Naive B cell (primary cell): ENCODE measurements around the gene TSHR. TPM values are rescaled to one million over a fixed set of nuclear protein-coding genes. Genes with fewer than 3 reads are reported as not detected.
"Not testable (repeated sequence)": the region's sequence is repeated elsewhere in the genome, so short reads cannot be mapped to it uniquely, and the experiment has no call there.

Experiments
- ATAC-seq, 2 donors: fragments of 150-1000 bp; cut with Tn5 transposase; 2 replicates each; pipeline ENCODE4 v1.10.0; 2021; ENCODE audit warnings: low read depth in 2 of 2, mild to moderate bottlenecking in 2 of 2, moderate library complexity in 2 of 2
- DNase-seq: peaks from one replicate; pipeline ENCODE4 v3.0.0; 2022
- H3K27ac Mint-ChIP-seq, 6 donors: one replicate each; pipeline ENCODE4 v1.8.0; 2020 to 2022; ENCODE audit warnings: mild to moderate bottlenecking in 6 of 6, mixed read lengths in 6 of 6, moderate library complexity in 5 of 6, inconsistent platforms in 2 of 6
- H3K27me3 Mint-ChIP-seq, 3 donors: one replicate each; pipeline ENCODE4 v1.8.0; 2021 to 2022; ENCODE audit warnings: mixed read lengths in 3 of 3, mild to moderate bottlenecking in 1 of 3
- H3K36me3 Mint-ChIP-seq, 2 donors: one replicate each; pipeline ENCODE4 v1.8.0; 2020 to 2022; ENCODE audit warnings: mixed read lengths in 2 of 2, inconsistent platforms in 1 of 2, mild to moderate bottlenecking in 1 of 2
- H3K4me1 Mint-ChIP-seq, 3 donors: one replicate each; pipeline ENCODE4 v1.8.0; 2020 to 2022; ENCODE audit warnings: mixed read lengths in 3 of 3, inconsistent platforms in 1 of 3, mild to moderate bottlenecking in 1 of 3, moderate library complexity in 1 of 3
- H3K4me3 Mint-ChIP-seq, 8 donors: one replicate each; pipeline ENCODE4 v1.8.0; 2020 to 2022; ENCODE audit warnings: mild to moderate bottlenecking in 8 of 8, mixed read lengths in 8 of 8, moderate library complexity in 8 of 8, inconsistent platforms in 2 of 8
- H3K9me3 Mint-ChIP-seq, 7 donors: one replicate each; pipeline ENCODE4 v1.8.0; 2020 to 2022; ENCODE audit warnings: mixed read lengths in 7 of 7, mild to moderate bottlenecking in 5 of 7, inconsistent platforms in 2 of 7, moderate library complexity in 1 of 7
- polyA plus RNA-seq, 6 donors: library from polyadenylated mRNA; unstranded; fragments of 300-500 nt; fragmentation: Illumina TruSeq; gene quantifications; one replicate each; pipeline ENCODE4 v1.2.3, GENCODE V29; 2021; ENCODE audit warnings: low read depth in 6 of 6

The TSHR gene
- polyA plus RNA-seq, 6 donors from 2014 or later: not detected

DNA sequence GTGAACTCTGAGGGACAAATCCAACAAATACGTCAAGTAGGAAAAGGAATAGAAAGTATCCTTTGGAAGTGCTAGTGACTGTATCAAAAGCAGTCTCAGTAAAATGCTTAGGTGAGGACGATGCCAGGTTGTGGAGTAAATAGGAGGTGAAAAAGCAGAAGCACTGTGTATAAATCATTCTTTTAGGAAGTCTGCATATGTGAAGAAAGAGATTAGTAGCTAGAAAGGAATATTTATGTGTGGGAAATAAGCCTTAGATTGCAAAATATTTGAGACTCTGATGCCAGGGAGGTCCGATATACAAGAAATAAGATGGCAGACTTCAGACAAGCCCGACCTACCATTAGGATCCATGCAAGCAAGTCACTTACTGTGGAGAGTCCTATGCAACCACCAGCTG lies 21.7 kb upstream of the TSHR start:
- H3K9me3 Mint-ChIP-seq: peaks cover 0 to 10% (median 3%) of the 10 kb centered on the region in 7 donors
- peaks cover 7 to 8% (median 8%) of the 10 kb centered on the region in 3 donors for H3K27me3 Mint-ChIP-seq
- DNase-seq (no peak), ATAC-seq (no peak)
- H3K27ac Mint-ChIP-seq: no peak overlapping the region
- peaks cover 20 to 25% (median 23%) of the 10 kb centered on the region in 3 donors for H3K4me1 Mint-ChIP-seq
- H3K4me3 Mint-ChIP-seq: no peak overlapping the region
- H3K36me3 Mint-ChIP-seq: peaks cover under 1 to 3% of the 10 kb centered on the region in 2 donors

DNA sequence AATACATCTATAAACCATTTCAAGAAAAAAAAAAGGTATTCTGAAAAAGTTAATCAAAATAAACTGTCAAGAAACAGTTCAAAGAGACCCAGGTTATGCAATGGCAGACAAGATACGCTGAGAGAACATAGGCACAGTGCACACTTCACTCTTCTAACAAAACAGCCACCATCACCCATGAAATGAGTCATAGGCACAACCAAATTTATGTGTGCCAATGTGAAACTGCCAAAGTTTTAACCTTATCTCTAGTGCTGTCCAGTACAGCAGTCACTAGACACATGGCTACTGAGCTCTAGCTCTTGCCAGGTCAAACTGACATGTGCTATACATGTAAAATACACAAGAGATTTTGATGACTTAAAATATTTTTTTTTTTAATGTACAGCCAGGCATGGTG lies 15.3 kb upstream of the TSHR start:
- ATAC-seq (no peak), DNase-seq (no peak)
- Mint-ChIP-seq H3K36me3 (no peaks in the 10 kb centered on the region), H3K4me3 (peak overlapping the region in 2 of 8 donors; percentile 72 to 94), H3K27me3 (peaks cover 0 to 8% (median 0%) of the 10 kb centered on the region in 3 donors), H3K27ac (no peak overlapping the region), H3K4me1 (peaks cover 20 to 23% (median 20%) of the 10 kb centered on the region in 3 donors), H3K9me3 (no peaks in the 10 kb centered on the region)

DNA sequence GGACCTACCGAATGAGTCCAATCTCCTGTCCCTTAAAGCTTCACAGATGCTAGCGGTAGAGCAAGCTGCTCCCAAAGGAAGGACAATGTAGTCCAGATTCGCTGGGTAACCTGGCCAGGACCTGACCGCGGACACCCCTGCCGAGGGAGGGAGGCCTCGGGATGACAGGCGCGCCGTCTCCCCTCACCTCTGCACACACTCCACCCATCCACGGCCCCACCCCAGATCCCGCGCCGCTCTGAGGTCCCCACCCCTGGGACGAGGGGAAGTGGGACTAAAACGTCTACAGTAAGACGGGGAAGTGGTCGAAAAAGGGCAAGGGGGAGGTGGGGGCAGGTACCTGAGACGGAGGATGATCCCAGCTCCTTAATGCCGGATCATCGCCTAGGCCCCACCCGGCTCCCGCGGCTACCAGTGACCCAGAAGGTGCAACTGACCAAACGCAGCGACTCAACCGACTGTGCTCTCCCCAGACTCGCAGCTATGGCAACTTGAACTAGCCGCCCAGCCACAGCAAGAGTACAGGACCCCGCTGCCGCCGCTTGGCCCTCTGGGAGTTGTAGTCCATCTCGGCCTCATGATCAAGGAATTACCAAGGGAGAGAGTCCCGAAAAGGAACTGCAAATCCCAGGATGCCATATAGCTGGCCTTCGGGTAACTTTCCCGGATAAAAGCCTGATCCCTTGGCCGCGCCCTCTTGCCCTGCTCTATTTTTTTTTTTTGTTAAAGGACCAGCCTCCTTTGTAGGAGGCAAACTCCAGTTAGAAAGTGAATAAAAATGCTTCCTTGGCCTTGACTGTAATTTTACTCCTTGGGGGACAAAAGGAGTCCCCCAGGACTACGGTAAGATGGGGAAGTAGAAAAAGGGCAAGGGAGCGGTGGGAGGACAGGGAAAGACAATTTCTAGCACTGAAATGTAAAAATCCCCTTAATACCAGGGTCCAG lies 13.9 kb upstream of the TSHR start, which contains the start of gene CEP128:
Gene CEP128, minus strand, starts transcription at position 498 of the 945 bp plus-strand sequence.
- DNase-seq: peak; percentile 53
- peaks cover 0 to 14% (median 4%) of the 10 kb centered on the region in 3 donors for H3K27me3 Mint-ChIP-seq
- no peaks in the 10 kb centered on the region for H3K9me3 Mint-ChIP-seq
- peaks cover 20 to 23% (median 20%) of the 10 kb centered on the region in 3 donors for H3K4me1 Mint-ChIP-seq
- peak within 1 kb of the TSS; percentile 52 to 91 (median 72) for H3K27ac Mint-ChIP-seq
- ATAC-seq: peak; percentile 91 to 92
- no peaks in the 10 kb centered on the region for H3K36me3 Mint-ChIP-seq
- H3K4me3 Mint-ChIP-seq: peak within 1 kb of the TSS; percentile 80 to 94 (median 92)

DNA sequence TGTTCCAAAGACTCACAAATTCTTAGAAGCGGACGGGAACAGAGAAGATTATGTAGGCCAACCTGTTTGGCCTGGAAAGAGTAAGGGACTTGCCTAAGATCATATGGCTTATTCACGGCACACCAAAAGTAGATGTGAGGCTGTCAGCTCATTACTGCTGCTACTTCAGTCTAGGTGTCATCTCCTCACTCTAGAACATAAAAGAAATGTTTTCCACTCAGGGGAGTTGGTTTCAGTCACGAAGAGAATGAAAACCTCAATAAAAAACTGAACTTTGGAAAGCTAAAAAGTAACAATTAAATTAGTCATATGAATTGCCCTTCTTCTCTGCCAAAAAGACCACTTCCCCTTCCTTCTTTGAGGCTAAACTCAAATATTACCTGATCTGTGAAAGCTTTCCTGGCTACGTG lies 13.2 kb upstream of the TSHR start:
- Mint-ChIP-seq H3K27ac (peak overlapping the region in 4 of 6 donors; percentile 2 to 91 (median 58)), H3K27me3 (peaks cover 0 to 21% (median 5%) of the 10 kb centered on the region in 3 donors), H3K9me3 (no peaks in the 10 kb centered on the region), H3K4me3 (peak overlapping the region; percentile 80 to 94 (median 92)), H3K36me3 (no peaks in the 10 kb centered on the region), H3K4me1 (peaks cover 20 to 23% (median 20%) of the 10 kb centered on the region in 3 donors)
- DNase-seq: no peak
- peak; percentile 19 to 29 for ATAC-seq

DNA sequence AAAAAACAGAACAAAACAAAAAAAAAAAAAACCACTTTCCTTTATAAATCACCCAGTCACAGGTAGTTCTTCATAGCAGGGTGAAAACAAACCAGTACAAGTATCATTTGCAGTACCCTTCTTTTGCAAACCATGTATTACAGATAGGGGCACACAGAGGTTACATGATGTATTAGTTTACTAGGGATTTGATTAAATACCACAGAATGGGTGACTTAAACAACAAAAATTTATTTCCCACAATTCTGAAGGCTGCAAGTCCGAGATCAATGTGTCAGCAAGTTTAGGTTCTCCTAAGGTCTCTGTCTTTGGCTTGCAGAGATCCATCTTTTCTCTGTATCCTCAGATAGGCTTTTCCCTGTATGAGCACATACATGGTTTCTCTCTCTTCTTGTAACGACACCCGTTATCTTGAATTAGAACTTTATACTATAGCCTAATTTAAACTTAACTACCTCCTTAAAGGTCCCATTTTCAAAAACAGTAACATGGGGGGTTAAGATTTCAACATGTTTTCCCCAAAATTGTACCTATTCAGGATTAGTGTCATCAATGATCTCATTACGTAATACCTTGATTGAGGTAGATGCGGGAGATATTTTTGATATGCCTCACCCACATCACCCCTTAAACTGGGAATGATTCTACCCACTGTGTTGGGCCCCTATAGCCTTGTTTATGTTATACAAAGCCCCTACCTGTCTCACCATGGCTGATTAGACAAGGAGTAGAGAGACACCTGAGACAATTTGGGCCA lies 10.4 kb upstream of the TSHR start:
- Mint-ChIP-seq H3K9me3 (no peaks in the 10 kb centered on the region), H3K4me3 (no peak overlapping the region), H3K36me3 (no peaks in the 10 kb centered on the region)

DNA sequence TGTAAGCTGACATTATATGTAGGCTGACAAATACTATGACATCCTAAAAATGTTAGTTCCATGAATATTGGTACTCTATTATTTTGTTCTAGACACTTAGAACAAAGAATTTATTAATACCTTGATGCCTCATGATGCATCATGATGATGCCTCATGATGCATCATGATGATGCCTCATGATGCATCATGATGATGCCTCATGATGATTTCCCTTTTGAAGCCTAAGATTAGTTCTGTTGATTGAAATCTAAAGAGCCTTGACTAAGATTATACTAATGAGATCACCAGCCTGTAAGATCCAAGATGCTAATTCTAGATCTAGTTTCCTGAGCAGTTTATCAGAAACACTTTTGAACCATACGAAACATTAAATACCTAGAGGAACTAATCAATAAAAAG lies 9.2 kb upstream of the TSHR start:
- Mint-ChIP-seq H3K9me3 (no peaks in the 10 kb centered on the region), H3K36me3 (no peaks in the 10 kb centered on the region), H3K27me3 (peaks cover 0 to 39% (median 29%) of the 10 kb centered on the region in 3 donors), H3K4me3 (no peak overlapping the region), H3K4me1 (peaks cover 15 to 18% (median 16%) of the 10 kb centered on the region in 3 donors), H3K27ac (no peak overlapping the region)
- no peak for DNase-seq
- ATAC-seq: no peak

More for the DNA sequence above, 10.4 kb upstream of the TSHR start:
- ATAC-seq (no peak), DNase-seq (no peak)
- Mint-ChIP-seq H3K27ac (no peak overlapping the region), H3K4me1 (peaks cover 20 to 23% (median 20%) of the 10 kb centered on the region in 3 donors), H3K27me3 (peaks cover 0 to 39% (median 21%) of the 10 kb centered on the region in 3 donors)

DNA sequence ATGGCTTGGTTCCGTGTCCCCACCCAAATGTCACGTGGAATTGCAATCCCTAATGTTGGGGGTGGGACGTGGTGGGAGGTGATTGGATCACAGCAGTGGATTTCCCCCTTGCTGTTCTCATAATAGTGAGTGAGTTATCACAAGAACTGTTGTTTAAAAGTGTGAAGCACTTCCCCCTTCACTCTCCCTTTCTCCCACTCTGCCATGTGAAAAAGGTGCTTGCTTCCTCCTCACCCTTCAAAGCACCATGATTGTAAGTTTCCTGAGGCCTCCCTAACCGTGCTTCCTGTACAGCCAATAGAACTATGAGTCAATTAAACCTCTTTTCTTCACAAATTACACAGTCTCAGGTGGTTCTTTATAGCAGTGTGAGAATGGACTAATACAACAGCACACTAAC lies 8.6 kb upstream of the TSHR start:
- Mint-ChIP-seq H3K4me1 (peaks cover 10 to 12% (median 11%) of the 10 kb centered on the region in 3 donors), H3K4me3 (no peak overlapping the region), H3K27me3 (peaks cover 0 to 45% (median 34%) of the 10 kb centered on the region in 3 donors), H3K36me3 (no peaks in the 10 kb centered on the region), H3K27ac (no peak overlapping the region), H3K9me3 (no peaks in the 10 kb centered on the region)
- DNase-seq (no peak), ATAC-seq (no peak)

DNA sequence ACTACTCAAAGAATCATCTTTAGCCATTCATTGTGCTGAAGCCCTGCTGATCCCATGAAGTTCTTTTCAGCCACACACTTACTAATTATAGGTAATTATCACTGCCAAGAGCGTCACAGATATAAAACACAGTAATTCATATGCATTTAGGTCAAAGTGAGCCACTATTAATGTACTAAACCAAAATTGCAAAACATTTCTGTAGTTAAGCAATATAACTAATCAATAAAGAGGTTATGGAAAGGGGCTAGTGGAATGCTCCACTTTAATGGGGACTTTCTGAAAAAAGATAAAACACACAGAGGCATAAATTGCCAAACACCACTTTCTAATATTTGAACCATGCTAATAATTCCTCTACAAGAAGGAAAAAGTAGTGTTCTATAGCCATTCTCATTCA lies 7.1 kb upstream of the TSHR start:
- Mint-ChIP-seq H3K4me1 (no peaks in the 10 kb centered on the region), H3K36me3 (no peaks in the 10 kb centered on the region), H3K27ac (no peak overlapping the region), H3K27me3 (peaks cover 0 to 47% (median 34%) of the 10 kb centered on the region in 3 donors), H3K4me3 (no peak overlapping the region), H3K9me3 (no peaks in the 10 kb centered on the region)
- no peak for DNase-seq
- ATAC-seq: no peak

DNA sequence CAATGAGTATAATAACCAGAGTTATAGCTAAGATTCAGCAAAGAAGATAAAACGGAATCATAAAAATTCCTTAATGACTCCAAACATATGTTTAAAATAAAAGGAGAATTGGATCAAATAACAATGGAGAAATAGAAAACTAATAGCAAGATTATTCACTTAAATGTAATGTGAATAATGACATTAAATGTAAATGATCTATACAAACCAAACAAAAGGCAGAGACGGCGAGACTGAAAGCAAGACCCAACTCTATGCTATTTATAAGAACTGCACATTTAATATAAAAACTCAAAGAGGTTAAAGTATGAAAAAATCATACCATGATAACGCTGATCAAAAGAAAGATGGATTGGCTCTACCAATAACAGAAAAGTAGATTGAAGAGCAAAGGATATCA lies 3.9 kb upstream of the TSHR start:
- Mint-ChIP-seq H3K36me3 (no peaks in the 10 kb centered on the region), H3K27me3 (peaks cover 0 to 36% (median 33%) of the 10 kb centered on the region in 3 donors), H3K4me3 (no peak overlapping the region), H3K4me1 (peaks cover 6 to 8% (median 6%) of the 10 kb centered on the region in 3 donors), H3K9me3 (no peaks in the 10 kb centered on the region), H3K27ac (no peak overlapping the region)
- ATAC-seq (no peak), DNase-seq (no peak)

DNA sequence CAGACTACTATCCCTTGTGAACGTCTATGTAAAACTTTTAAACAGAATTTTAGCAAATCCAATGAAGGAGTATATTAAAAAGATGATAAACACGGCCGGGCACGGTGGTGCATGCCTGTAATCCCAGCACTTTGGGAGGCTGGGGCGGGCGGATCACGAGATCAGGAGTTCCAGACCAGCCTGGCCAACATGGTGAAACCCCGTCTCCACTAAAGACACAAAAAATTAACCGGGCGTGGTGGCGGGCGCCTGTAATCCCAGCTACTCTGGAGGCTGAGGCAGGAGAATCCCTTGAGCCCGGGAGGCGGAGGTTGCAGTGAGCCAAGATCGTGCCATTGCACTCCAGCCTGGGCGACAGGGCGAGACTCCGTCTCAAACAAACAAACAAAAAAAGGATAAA lies 2.2 kb upstream of the TSHR start:
- not testable (repeated sequence) for H3K4me3 Mint-ChIP-seq, H3K27ac Mint-ChIP-seq, H3K36me3 Mint-ChIP-seq, ATAC-seq, H3K9me3 Mint-ChIP-seq, DNase-seq
- peaks cover 0 to 28% (median 18%) of the 10 kb centered on the region in 3 donors for H3K27me3 Mint-ChIP-seq
- peaks cover 17 to 21% (median 19%) of the 10 kb centered on the region in 3 donors for H3K4me1 Mint-ChIP-seq

DNA sequence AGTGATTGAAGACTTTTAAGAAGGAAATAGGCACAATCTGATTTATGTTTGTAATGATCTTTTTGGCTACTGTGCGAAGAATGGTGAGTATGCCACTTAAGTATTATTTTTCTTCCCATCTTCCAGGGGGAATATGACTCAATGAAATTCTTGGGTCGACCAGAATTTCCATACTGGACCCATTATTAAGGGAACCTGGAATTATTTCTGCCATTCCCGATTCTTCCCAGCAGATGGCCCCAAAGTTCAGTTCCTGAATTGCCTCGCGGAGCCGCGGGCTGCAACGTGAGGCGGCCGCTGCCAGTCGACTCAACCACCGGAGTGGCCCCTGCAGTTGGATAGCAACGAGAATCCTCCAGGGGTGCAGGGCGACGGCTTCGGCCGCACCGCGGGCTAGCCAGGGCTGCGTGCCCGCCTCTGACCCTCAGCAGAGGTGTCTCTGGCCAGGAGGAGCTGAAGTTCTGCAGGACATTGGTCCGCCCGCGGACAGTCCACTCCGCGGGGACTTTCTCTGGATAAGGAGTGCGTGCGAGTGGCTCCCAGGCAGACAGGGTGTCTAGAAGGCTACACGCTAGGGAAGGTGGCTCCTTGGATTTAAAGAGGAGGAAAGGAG lies 628 bp upstream of the TSHR start:
- H3K4me3 Mint-ChIP-seq: peak overlapping the region; percentile 65 to 94 (median 91)
- DNase-seq (peak; percentile 65), ATAC-seq (peak; percentile 20 to 44)
- H3K36me3 Mint-ChIP-seq: no peaks in the 10 kb centered on the region
- H3K27me3 Mint-ChIP-seq: peaks cover 0 to 21% (median 8%) of the 10 kb centered on the region in 3 donors
- H3K9me3 Mint-ChIP-seq: no peaks in the 10 kb centered on the region
- H3K27ac Mint-ChIP-seq: peak overlapping the region in 3 of 6 donors; percentile 38 to 83 (median 63)
- peaks cover 28 to 35% (median 34%) of the 10 kb centered on the region in 3 donors for H3K4me1 Mint-ChIP-seq

DNA sequence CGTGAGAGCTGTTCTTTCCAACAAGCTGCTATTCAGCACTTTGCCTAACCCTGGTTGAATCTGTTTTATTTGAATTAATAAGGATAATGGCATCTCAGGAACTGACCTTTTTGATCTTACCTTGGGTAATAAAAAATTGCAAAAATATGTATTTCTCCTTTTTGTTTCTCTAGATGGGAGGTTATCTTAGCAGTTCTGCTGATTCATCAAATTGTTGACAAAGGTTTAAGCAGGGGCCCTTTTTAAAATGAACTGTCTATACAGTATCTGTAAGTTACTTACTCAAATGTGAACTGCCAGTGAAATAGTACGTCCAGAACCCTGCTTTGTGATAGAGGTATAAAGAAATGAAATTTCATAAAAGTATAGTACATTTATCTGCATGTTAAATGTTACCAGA lies 681 bp downstream of the TSHR start:
- no peak for ATAC-seq
- H3K27me3 Mint-ChIP-seq: peaks cover 0 to 12% (median 8%) of the 10 kb centered on the region in 3 donors
- no peak overlapping the region for H3K27ac Mint-ChIP-seq
- H3K4me1 Mint-ChIP-seq: peaks cover 32 to 41% (median 35%) of the 10 kb centered on the region in 3 donors
- H3K4me3 Mint-ChIP-seq: peak overlapping the region in 1 of 8 donors; percentile 67
- no peaks in the 10 kb centered on the region for H3K36me3 Mint-ChIP-seq
- no peaks in the 10 kb centered on the region for H3K9me3 Mint-ChIP-seq
- DNase-seq: no peak

DNA sequence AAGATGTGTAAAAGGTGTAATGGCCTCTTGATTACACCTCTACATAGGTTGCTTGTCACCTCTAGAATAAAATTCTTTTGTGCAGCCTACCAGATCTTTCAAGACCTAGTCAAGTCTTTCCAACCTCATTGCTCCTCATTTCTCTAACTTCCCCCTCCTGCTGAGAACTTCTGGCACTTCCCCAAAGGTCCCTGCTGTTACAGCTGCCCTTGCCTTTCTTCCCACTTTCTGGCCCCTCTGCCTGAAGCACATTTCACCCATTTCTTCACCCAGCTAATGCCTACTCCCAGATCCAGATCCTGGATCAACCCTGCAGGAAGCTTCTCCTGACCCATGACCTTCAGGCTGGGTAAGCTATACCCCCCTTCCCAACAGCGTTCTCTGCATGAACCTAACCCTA lies 1.5 kb downstream of the TSHR start:
- no peaks in the 10 kb centered on the region for H3K36me3 Mint-ChIP-seq
- H3K9me3 Mint-ChIP-seq: no peaks in the 10 kb centered on the region
- no peak for DNase-seq
- peak overlapping the region in 4 of 6 donors; percentile 26 to 82 (median 60) for H3K27ac Mint-ChIP-seq
- peaks cover 32 to 41% (median 35%) of the 10 kb centered on the region in 3 donors for H3K4me1 Mint-ChIP-seq
- no peak for ATAC-seq
- H3K27me3 Mint-ChIP-seq: peaks cover 0 to 5% (median 1%) of the 10 kb centered on the region in 3 donors
- H3K4me3 Mint-ChIP-seq: peak overlapping the region in 6 of 8 donors; percentile 13 to 62 (median 36)
